Ishikawa (cell line): ENCODE data around the gene PRM2.
A peak's percentile ranks its signal among the peaks of the same experiment; 100 is the strongest.

Source experiments
- EGR1 ChIP-seq: IDR thresholded peaks from 2 replicates; pipeline ENCODE4 v1.6.1; 2012
- EP300 ChIP-seq: IDR thresholded peaks from 2 replicates; pipeline ENCODE4 v1.6.1; 2012; ENCODE audit warnings: borderline replicate concordance
- FOXM1 ChIP-seq: IDR thresholded peaks from 2 replicates; pipeline ENCODE4 v1.6.1; 2012; ENCODE audit warnings: low read depth, borderline replicate concordance
- NFIC ChIP-seq: IDR thresholded peaks from 2 replicates; pipeline ENCODE4 v1.6.1; 2012
- RAD21 ChIP-seq: IDR thresholded peaks from 2 replicates; pipeline ENCODE4 v1.6.1; 2012; ENCODE audit warnings: low read depth
- TAF1 ChIP-seq: IDR thresholded peaks from 2 replicates; pipeline ENCODE4 v1.6.1; 2012; ENCODE audit warnings: low read depth, mild to moderate bottlenecking
- TEAD4 ChIP-seq: IDR thresholded peaks from 2 replicates; pipeline ENCODE4 v1.6.1; 2012
- YY1 ChIP-seq: IDR thresholded peaks from 2 replicates; pipeline ENCODE4 v1.6.1; 2012; ENCODE audit warnings: low read depth
- ZBTB7A ChIP-seq: IDR thresholded peaks from 2 replicates; pipeline ENCODE4 v1.6.1; 2012; ENCODE audit warnings: low read depth
- TF ChIP-seq, protein P1 (sequence below): IDR thresholded peaks from 2 replicates; pipeline ENCODE4 v1.6.1; 2012; ENCODE audit warnings: low read depth, mild to moderate bottlenecking
- TF ChIP-seq, protein P2 (sequence below): IDR thresholded peaks from 2 replicates; pipeline ENCODE4 v1.6.1; 2012

DNA sequence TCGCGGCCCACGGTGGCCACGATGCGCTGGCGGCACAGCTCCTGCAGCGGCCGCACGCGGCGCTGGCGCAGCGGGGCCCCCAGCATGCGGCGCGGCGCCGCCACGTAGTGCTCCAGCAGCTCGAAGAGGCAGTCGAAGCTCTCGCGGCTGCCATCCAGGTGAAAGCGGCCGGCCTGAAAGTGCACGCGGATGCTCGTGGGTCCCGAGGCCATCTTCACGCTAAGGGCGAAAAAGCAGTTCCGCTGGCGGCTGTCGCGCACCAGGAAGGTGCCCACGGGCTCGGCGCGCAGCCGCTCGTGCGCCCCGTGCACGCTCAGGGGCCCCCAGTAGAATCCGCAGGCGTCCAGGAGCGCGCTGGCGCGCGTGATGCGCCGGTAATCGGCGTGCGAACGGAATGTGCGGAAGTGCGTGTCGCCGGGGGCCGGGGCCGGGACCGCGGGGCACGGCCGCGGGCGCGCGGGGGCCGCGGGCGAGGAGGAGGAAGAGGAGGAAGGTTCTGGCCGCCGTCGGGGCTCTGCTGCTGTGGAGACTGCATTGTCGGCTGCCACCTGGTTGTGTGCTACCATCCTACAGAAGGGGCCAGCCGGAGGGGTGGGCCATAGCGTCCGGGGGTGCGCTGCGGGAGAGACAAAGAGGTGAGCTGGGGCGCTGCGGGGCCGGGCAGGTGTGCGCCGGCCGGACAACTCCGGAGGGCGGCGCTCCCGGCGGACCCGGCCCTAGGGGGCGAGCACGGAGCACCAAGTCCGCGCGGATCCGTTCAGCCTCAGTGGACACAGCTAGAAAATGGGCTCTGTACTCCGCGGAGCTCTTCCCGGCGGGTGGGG lies 21.2 kb downstream of the PRM2 start:
- TF ChIP-seq, protein P1, sequence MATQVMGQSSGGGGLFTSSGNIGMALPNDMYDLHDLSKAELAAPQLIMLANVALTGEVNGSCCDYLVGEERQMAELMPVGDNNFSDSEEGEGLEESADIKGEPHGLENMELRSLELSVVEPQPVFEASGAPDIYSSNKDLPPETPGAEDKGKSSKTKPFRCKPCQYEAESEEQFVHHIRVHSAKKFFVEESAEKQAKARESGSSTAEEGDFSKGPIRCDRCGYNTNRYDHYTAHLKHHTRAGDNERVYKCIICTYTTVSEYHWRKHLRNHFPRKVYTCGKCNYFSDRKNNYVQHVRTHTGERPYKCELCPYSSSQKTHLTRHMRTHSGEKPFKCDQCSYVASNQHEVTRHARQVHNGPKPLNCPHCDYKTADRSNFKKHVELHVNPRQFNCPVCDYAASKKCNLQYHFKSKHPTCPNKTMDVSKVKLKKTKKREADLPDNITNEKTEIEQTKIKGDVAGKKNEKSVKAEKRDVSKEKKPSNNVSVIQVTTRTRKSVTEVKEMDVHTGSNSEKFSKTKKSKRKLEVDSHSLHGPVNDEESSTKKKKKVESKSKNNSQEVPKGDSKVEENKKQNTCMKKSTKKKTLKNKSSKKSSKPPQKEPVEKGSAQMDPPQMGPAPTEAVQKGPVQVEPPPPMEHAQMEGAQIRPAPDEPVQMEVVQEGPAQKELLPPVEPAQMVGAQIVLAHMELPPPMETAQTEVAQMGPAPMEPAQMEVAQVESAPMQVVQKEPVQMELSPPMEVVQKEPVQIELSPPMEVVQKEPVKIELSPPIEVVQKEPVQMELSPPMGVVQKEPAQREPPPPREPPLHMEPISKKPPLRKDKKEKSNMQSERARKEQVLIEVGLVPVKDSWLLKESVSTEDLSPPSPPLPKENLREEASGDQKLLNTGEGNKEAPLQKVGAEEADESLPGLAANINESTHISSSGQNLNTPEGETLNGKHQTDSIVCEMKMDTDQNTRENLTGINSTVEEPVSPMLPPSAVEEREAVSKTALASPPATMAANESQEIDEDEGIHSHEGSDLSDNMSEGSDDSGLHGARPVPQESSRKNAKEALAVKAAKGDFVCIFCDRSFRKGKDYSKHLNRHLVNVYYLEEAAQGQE = no peak
- TF ChIP-seq, protein P2, sequence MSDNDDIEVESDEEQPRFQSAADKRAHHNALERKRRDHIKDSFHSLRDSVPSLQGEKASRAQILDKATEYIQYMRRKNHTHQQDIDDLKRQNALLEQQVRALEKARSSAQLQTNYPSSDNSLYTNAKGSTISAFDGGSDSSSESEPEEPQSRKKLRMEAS = no peak
- TF ChIP-seq ZBTB7A = no peak
- TF ChIP-seq TAF1 = no peak
- no peak for TF ChIP-seq RAD21
- no peak for TF ChIP-seq NFIC
- TF ChIP-seq EGR1 = no peak
- no peak for TF ChIP-seq FOXM1
- no peak for TF ChIP-seq YY1
- 0 out of 2 replicates have a peak, but pooled peaks have one; percentile 11 for TF ChIP-seq EP300
- TF ChIP-seq TEAD4 = no peak
